Esophagus squamous epithelium (tissue), 5 donors: ENCODE results near the gene INPP5D. TPM values are rescaled to one million over a fixed set of nuclear protein-coding genes. Genes with fewer than 3 reads are reported as not detected.

Experiments
- DNase-seq: peaks from one replicate; lab custom pipeline; 2025; lab: John Stamatoyannopoulos, UW
- H3K27ac ChIP-seq, 4 donors: fragments of 200-600 bp; sonication (generic); one replicate each; pipeline ENCODE4 v1.5.1; 2016 to 2019; ENCODE audit warnings: mild to moderate bottlenecking in 1 of 4
- H3K27me3 ChIP-seq, 4 donors: fragments of 200-600 bp; sonication (generic); 1 replicate in 3 of 4; 2 replicates in 1 of 4; pipeline versions ENCODE4 v1.5.1 to v1.6.0; 2017 to 2021; ENCODE audit warnings: antibody characterized with exemption in 1 of 4
- H3K36me3 ChIP-seq, 3 donors: fragments of 200-600 bp; sonication (generic); one replicate each; pipeline ENCODE4 v1.5.1; 2016 to 2019
- H3K4me1 ChIP-seq, 3 donors: fragments of 200-600 bp; sonication (generic); one replicate each; pipeline ENCODE4 v1.5.1; 2017 to 2019
- H3K4me3 ChIP-seq, 4 donors: fragments of 200-600 bp; sonication (generic); 1 replicate in 3 of 4; 2 replicates in 1 of 4; pipeline ENCODE4 v1.5.1; 2016 to 2019; ENCODE audit warnings: mild to moderate bottlenecking in 2 of 4, moderate library complexity in 1 of 4
- H3K9me3 ChIP-seq, 3 donors: fragments of 200-600 bp; sonication (generic); one replicate each; pipeline ENCODE4 v1.5.1; 2016 to 2019
- CTCF ChIP-seq, 6 experiments: fragments of 450-650 bp in 4 of 6; fragments of 200-600 bp in 2 of 6; sonication (generic) in 2 of 6; IDR thresholded peaks; one replicate each; pipeline ENCODE4 v1.5.1; 2016 to 2019; ENCODE audit warnings: antibody characterized with exemption in 6 of 6, mild to moderate bottlenecking in 4 of 6, moderate library complexity in 4 of 6
- POLR2A ChIP-seq, 4 donors: fragments of 450-650 bp; IDR thresholded peaks; one replicate each; pipeline ENCODE4 v1.6.1; 2017; ENCODE audit warnings: antibody characterized with exemption in 4 of 4, mild to moderate bottlenecking in 4 of 4, moderate library complexity in 3 of 4
- WGBS, 2 donors: methylation state at CpG; one replicate each; pipeline ENCODE4 v1.1.5; 2018; 5-methylcytosine and 5-hydroxymethylcytosine counted together
- intact Hi-C: fragments of 100-400 bp; cut with DNase I; formaldehyde crosslinking; loops from one replicate; pipeline ENCODE4 v1.15.0; 2022
- total RNA-seq, 4 donors: library from RNA; depleted of rRNA; stranded (reverse); fragments of >200 nt; gene quantifications; one replicate each; pipeline ENCODE4 v1.1.0, GENCODE V29; 2016
- donor health status: DM: yes; HTN: yes; CAD: no.

Gene INPP5D
- total RNA-seq, 4 donors from 2014 or later: 2.2 to 36.0 (median 10.2) TPM

GRCh38 chr2:233059547-233059796 is 670 bp upstream of the INPP5D start:
- DNase-seq: no peak
- intact Hi-C loops: no loop called here
- H3K4me3 ChIP-seq: peak overlapping the region in 2 of 4 donors; percentile 50 to 71

GRCh38 chr2:233060501-233060979 is 398 bp downstream of the INPP5D start:
- Histone ChIP-seq H3K27me3 (no peaks in the 10 kb centered on the region), H3K9me3 (no peaks in the 10 kb centered on the region), H3K4me3 (peak overlapping the region; percentile 25 to 71 (median 40)), H3K4me1 (peaks cover 18 to 51% (median 22%) of the 10 kb centered on the region in 3 donors), H3K36me3 (no peaks in the 10 kb centered on the region), H3K27ac (peak overlapping the region; percentile 66 to 92 (median 78))
- no peak for DNase-seq
- TF ChIP-seq CTCF (IDR thresholded peaks at IDR 0.05) (no peak), POLR2A (IDR thresholded peaks at IDR 0.05) (no peak)
- 67% methylated on average over 10 of the region's 13 CpGs; no CpG with 5 or more reads in 1 of the 2 donors for WGBS, 2 donors
- intact Hi-C loops: no loop called here

More at GRCh38 chr2:233059547-233059796, 670 bp upstream of the INPP5D start:
- Histone ChIP-seq H3K36me3 (no peaks in the 10 kb centered on the region), H3K27me3 (no peaks in the 10 kb centered on the region), H3K9me3 (no peaks in the 10 kb centered on the region), H3K4me1 (peaks cover 19 to 42% (median 22%) of the 10 kb centered on the region in 3 donors), H3K27ac (peak overlapping the region; percentile 66 to 92 (median 78))
- whole genome bisulfite sequencing, 2 donors: 83% methylated on average over 3 of the region's 7 CpGs; no CpG with 5 or more reads in 1 of the 2 donors
- no peak for TF ChIP-seq POLR2A (IDR thresholded peaks at IDR 0.05)
- no peak for TF ChIP-seq CTCF (IDR thresholded peaks at IDR 0.05)

GRCh38 chr2:233060980-233061590 is 943 bp downstream of the INPP5D start:
- peaks cover 18 to 56% (median 22%) of the 10 kb centered on the region in 3 donors for H3K4me1 ChIP-seq
- no peaks in the 10 kb centered on the region for H3K9me3 ChIP-seq
- no peaks in the 10 kb centered on the region for H3K27me3 ChIP-seq
- H3K27ac ChIP-seq: peak overlapping the region; percentile 66 to 92 (median 78)
- peak overlapping the region; percentile 25 to 71 (median 40) for H3K4me3 ChIP-seq
- intact Hi-C loops: no loop called here
- TF ChIP-seq CTCF (IDR thresholded peaks at IDR 0.05) (no peak), POLR2A (IDR thresholded peaks at IDR 0.05) (peak in 1 of 4 donors; percentile 18)
- H3K36me3 ChIP-seq: no peaks in the 10 kb centered on the region
- WGBS, 2 donors: 77 to 80% methylated on average over 1 to 3 of the region's 10 CpGs
- no peak for DNase-seq

- peak in 2 of 4 donors; percentile 37 to 41 for TF ChIP-seq POLR2A (IDR thresholded peaks at IDR 0.05)
- TF ChIP-seq CTCF (IDR thresholded peaks at IDR 0.05): peak in 2 of 6 experiments; percentile 5 to 20
- no peaks in the 10 kb centered on the region for H3K9me3 ChIP-seq
- intact Hi-C loops: no loop called here
- DNase-seq: no peak
- H3K36me3 ChIP-seq: no peaks in the 10 kb centered on the region
- H3K4me1 ChIP-seq: peaks cover 18 to 63% (median 22%) of the 10 kb centered on the region in 3 donors
- H3K27ac ChIP-seq: peak overlapping the region; percentile 66 to 92 (median 78)
- H3K4me3 ChIP-seq: peak overlapping the region; percentile 25 to 71 (median 40)
- 67 to 82% methylated on average over 4 to 6 of the region's 12 CpGs for whole genome bisulfite sequencing, 2 donors
- no peaks in the 10 kb centered on the region for H3K27me3 ChIP-seq
These were observed 1.7 kb downstream of the INPP5D start for GRCh38 chr2:233061591-233062450.

GRCh38 chr2:233062451-233062850 is 2.3 kb downstream of the INPP5D start:
- Histone ChIP-seq H3K4me3 (peak overlapping the region in 3 of 4 donors; percentile 31 to 71 (median 50)), H3K27ac (peak overlapping the region; percentile 66 to 92 (median 78))

More at GRCh38 chr2:233062451-233062850, 2.3 kb downstream of the INPP5D start:
- no peak for DNase-seq
- Histone ChIP-seq H3K9me3 (no peaks in the 10 kb centered on the region), H3K36me3 (no peaks in the 10 kb centered on the region), H3K4me1 (peaks cover 18 to 66% (median 23%) of the 10 kb centered on the region in 3 donors), H3K27me3 (no peaks in the 10 kb centered on the region)
- WGBS, 2 donors: 47 to 65% methylated on average over 3 of the region's 4 CpGs
- intact Hi-C loops: no loop called here
- TF ChIP-seq CTCF (IDR thresholded peaks at IDR 0.05) (no peak), POLR2A (IDR thresholded peaks at IDR 0.05) (no peak)
